ENCODE measurements around the gene EDAR. TPM values are rescaled to one million over a fixed set of nuclear protein-coding genes. Genes with fewer than 3 reads are reported as not detected.

EDAR gene
- total RNA-seq, 6 experiments from 2014 or later = not detected

GRCh38 chr2:108965540-108966289 is 23.3 kb downstream of the EDAR start:
- H3K9me3 Mint-ChIP-seq = no peaks in the 10 kb centered on the region
- no peak for DNase-seq
- peaks cover 59% of the 10 kb centered on the region for H3K27me3 Mint-ChIP-seq (ENCODE audit: insufficient read depth)
- H3K4me1 Mint-ChIP-seq (ENCODE audit: low read depth) = no peaks in the 10 kb centered on the region
- no peak for TF ChIP-seq CTCF (IDR thresholded peaks at IDR 0.05)
- H3K27ac Mint-ChIP-seq = no peak overlapping the region
- H3K4me3 Mint-ChIP-seq = no peak overlapping the region
- H3K36me3 Mint-ChIP-seq (ENCODE audit: low read depth) = no peaks in the 10 kb centered on the region

- Mint-ChIP-seq H3K27me3 (ENCODE audit: insufficient read depth) (peaks cover 57% of the 10 kb centered on the region), H3K36me3 (ENCODE audit: low read depth) (no peaks in the 10 kb centered on the region), H3K4me3 (no peak overlapping the region), H3K27ac (no peak overlapping the region), H3K9me3 (no peaks in the 10 kb centered on the region), H3K4me1 (ENCODE audit: low read depth) (no peaks in the 10 kb centered on the region)
- DNase-seq = no peak
- no peak for TF ChIP-seq CTCF (IDR thresholded peaks at IDR 0.05)
Observed at GRCh38 chr2:108963057-108963456, 26.0 kb downstream of the EDAR start.

- no peak for TF ChIP-seq CTCF (IDR thresholded peaks at IDR 0.05)
- peaks cover 48% of the 10 kb centered on the region for H3K27me3 Mint-ChIP-seq (ENCODE audit: insufficient read depth)
- no peak overlapping the region for H3K27ac Mint-ChIP-seq
- no peaks in the 10 kb centered on the region for H3K36me3 Mint-ChIP-seq (ENCODE audit: low read depth)
- DNase-seq = no peak
- no peaks in the 10 kb centered on the region for H3K9me3 Mint-ChIP-seq
- no peaks in the 10 kb centered on the region for H3K4me1 Mint-ChIP-seq (ENCODE audit: low read depth)
- no peak overlapping the region for H3K4me3 Mint-ChIP-seq
Observed at GRCh38 chr2:108961796-108962195, 27.2 kb downstream of the EDAR start.

- no peak for DNase-seq
- peak; percentile 56 for TF ChIP-seq CTCF (IDR thresholded peaks at IDR 0.05)
- Mint-ChIP-seq H3K9me3 (no peaks in the 10 kb centered on the region), H3K4me3 (no peak overlapping the region), H3K27ac (no peak overlapping the region), H3K27me3 (ENCODE audit: insufficient read depth) (peaks cover 40% of the 10 kb centered on the region), H3K4me1 (ENCODE audit: low read depth) (no peaks in the 10 kb centered on the region), H3K36me3 (ENCODE audit: low read depth) (no peaks in the 10 kb centered on the region)
Observed at GRCh38 chr2:108960006-108960405, 29.0 kb downstream of the EDAR start.

GRCh38 chr2:108959401-108959800 is 29.6 kb downstream of the EDAR start:
- no peak overlapping the region for H3K4me3 Mint-ChIP-seq
- no peaks in the 10 kb centered on the region for H3K4me1 Mint-ChIP-seq (ENCODE audit: low read depth)
- H3K9me3 Mint-ChIP-seq = no peaks in the 10 kb centered on the region
- no peaks in the 10 kb centered on the region for H3K36me3 Mint-ChIP-seq (ENCODE audit: low read depth)
- peaks cover 42% of the 10 kb centered on the region for H3K27me3 Mint-ChIP-seq (ENCODE audit: insufficient read depth)
- H3K27ac Mint-ChIP-seq = no peak overlapping the region
- TF ChIP-seq CTCF (IDR thresholded peaks at IDR 0.05) = no peak
- no peak for DNase-seq
